SU-DHL-6 (cell line): ENCODE data around the gene HMGCL.

Source experiments
- H2AFZ ChIP-seq: fragments of 200-600 bp; sonication (generic); 2 replicates; pipeline ENCODE4 v1.6.1; 2014; ENCODE audit warnings: low read depth, mild to moderate bottlenecking, moderate library complexity, mixed read lengths, antibody characterized with exemption, low read length; ENCODE audit not compliant: severe bottlenecking
- H3F3A ChIP-seq: fragments of 200-600 bp; shearing (Covaris generic); 2 replicates; pipeline ENCODE4 v1.6.0; 2016; ENCODE audit warnings: antibody characterized with exemption, mild to moderate bottlenecking; ENCODE audit not compliant: insufficient read depth
- H3K27ac ChIP-seq: fragments of 200-600 bp; sonication (generic); 2 replicates; pipeline ENCODE4 v1.5.1; 2016; ENCODE audit warnings: low read depth, mild to moderate bottlenecking, low read length, moderate library complexity, mixed read lengths
- H3K27me3 ChIP-seq: fragments of 200-600 bp; sonication (generic), shearing (Covaris generic); 2 replicates; pipeline ENCODE4 v1.6.0; 2014; ENCODE audit warnings: mild to moderate bottlenecking, low read length
- H3K36me3 ChIP-seq: fragments of 200-600 bp; sonication (generic); 2 replicates; pipeline ENCODE4 v1.6.1; 2014; ENCODE audit warnings: mild to moderate bottlenecking, low read length, mixed read lengths
- H3K4me2 ChIP-seq: fragments of 300-600, 200-600 bp; shearing (Covaris generic), sonication (generic); 2 replicates; pipeline ENCODE4 v1.6.0; 2014; ENCODE audit warnings: low read length, low read depth, mild to moderate bottlenecking; ENCODE audit not compliant: poor library complexity, severe bottlenecking
- H3K4me3 ChIP-seq: fragments of 200-600 bp; sonication (generic); 2 replicates; pipeline ENCODE4 v1.5.1; 2014; ENCODE audit warnings: antibody characterized with exemption, low read length, mild to moderate bottlenecking, mixed read lengths; ENCODE audit not compliant: insufficient read depth, poor library complexity, severe bottlenecking
- H3K79me2 ChIP-seq: fragments of 200-600 bp; sonication (generic); 2 replicates; pipeline ENCODE4 v1.6.1; 2014; ENCODE audit warnings: mild to moderate bottlenecking, low read length, moderate library complexity; ENCODE audit not compliant: insufficient read depth
- H3K9ac ChIP-seq: fragments of 200-600 bp; sonication (generic); 2 replicates; pipeline ENCODE4 v1.7.0; 2014; ENCODE audit warnings: mild to moderate bottlenecking, low read length
- H3K9me2 ChIP-seq: fragments of 200-600 bp; sonication (generic); replicated peaks from 2 replicates; pipeline ENCODE4 v1.6.1; 2014; ENCODE audit warnings: low read length; ENCODE audit not compliant: insufficient read depth
- H3K9me3 ChIP-seq: fragments of 200-600 bp; sonication (generic); 2 replicates; pipeline ENCODE4 v1.6.1; 2014; ENCODE audit warnings: low read length, mixed read lengths; ENCODE audit not compliant: insufficient read depth
- H4K20me1 ChIP-seq: fragments of 200-600 bp; sonication (generic); 2 replicates; pipeline ENCODE4 v1.6.1; 2014; ENCODE audit warnings: low read depth, mild to moderate bottlenecking, antibody characterized with exemption, low read length, moderate library complexity, mixed read lengths
- CTCF ChIP-seq: fragments of 200-600 bp; sonication (generic); IDR thresholded peaks from one replicate; pipeline ENCODE4 v1.5.1; 2017; ENCODE audit warnings: antibody characterized with exemption, mild to moderate bottlenecking, low read length, moderate library complexity; ENCODE audit not compliant: insufficient read depth, poor library complexity, severe bottlenecking
- EZH2phosphoT487 ChIP-seq: fragments of 200-600 bp; sonication (generic), shearing (Covaris generic); conservative IDR thresholded peaks from 2 replicates; pipeline ENCODE4 v1.6.1; 2018; ENCODE audit warnings: mild to moderate bottlenecking, antibody characterized with exemption, low read length, moderate library complexity, mixed read lengths

Gene HMGCL

GRCh38 chr1:23868557-23869016 lies 43.4 kb upstream of the HMGCL start:
- no peaks in the 10 kb centered on the region for H4K20me1 ChIP-seq

GRCh38 chr1:23867895-23868556 lies 42.8 kb upstream of the HMGCL start, which contains the start of gene FUCA1:
Gene FUCA1, minus strand, starts transcription at chr1:23868290. Its CDS starts 4 bp downstream, at chr1:23868286.
- Histone ChIP-seq H3K9ac (peak within 1 kb of the TSS; percentile 65), H3K27ac (peak within 1 kb of the TSS; percentile 72), H3K9me2 (no peaks in the 10 kb centered on the region), H3K79me2 (peaks cover 13% of the 10 kb centered on the region; the same call in 1 of the 2 replicates), H3K4me3 (peak within 1 kb of the TSS; percentile 59), H3K9me3 (no peaks in the 10 kb centered on the region), H2AFZ (peak within 1 kb of the TSS; percentile 73), H4K20me1 (no peaks in the 10 kb centered on the region), H3K4me2 (peak within 1 kb of the TSS; percentile 88), H3F3A (peaks cover 7% of the 10 kb centered on the region; the same call in 1 of the 2 replicates), H3K36me3 (peaks cover 3% of the 10 kb centered on the region; the same call in 1 of the 2 replicates), H3K27me3 (no peaks in the 10 kb centered on the region)
- TF ChIP-seq CTCF, result peak; percentile 91
- TF ChIP-seq EZH2phosphoT487, result no peak

More at GRCh38 chr1:23868557-23869016, 43.4 kb upstream of the HMGCL start:
- H3K9ac ChIP-seq, result peak overlapping the region; percentile 65
- TF ChIP-seq CTCF, result no peak
- no peak for TF ChIP-seq EZH2phosphoT487
- H3K27ac ChIP-seq, result peak overlapping the region; percentile 72
- H3K4me3 ChIP-seq, result peak overlapping the region; percentile 26
- H3K36me3 ChIP-seq, result no peaks in the 10 kb centered on the region
- peaks cover 13% of the 10 kb centered on the region; the same call in 1 of the 2 replicates for H3K79me2 ChIP-seq
- H3K9me2 ChIP-seq, result no peaks in the 10 kb centered on the region
- peaks cover 7% of the 10 kb centered on the region; the same call in 1 of the 2 replicates for H3F3A ChIP-seq
- peak overlapping the region; percentile 73 for H2AFZ ChIP-seq
- no peaks in the 10 kb centered on the region for H3K9me3 ChIP-seq
- no peaks in the 10 kb centered on the region for H3K27me3 ChIP-seq
- H3K4me2 ChIP-seq, result peak overlapping the region; percentile 59

GRCh38 chr1:23867542-23867894 lies 42.3 kb upstream of the HMGCL start:
- Histone ChIP-seq H2AFZ (peak overlapping the region; percentile 48), H3K36me3 (peaks cover 7% of the 10 kb centered on the region; the same call in 1 of the 2 replicates), H3K4me2 (peak overlapping the region; percentile 88), H4K20me1 (no peaks in the 10 kb centered on the region), H3K79me2 (peaks cover 13% of the 10 kb centered on the region; the same call in 1 of the 2 replicates), H3K9me2 (no peaks in the 10 kb centered on the region), H3K27ac (no peak overlapping the region), H3K27me3 (no peaks in the 10 kb centered on the region), H3K9ac (peak overlapping the region; percentile 65), H3F3A (peaks cover 7% of the 10 kb centered on the region; the same call in 1 of the 2 replicates), H3K4me3 (peak overlapping the region; percentile 59), H3K9me3 (no peaks in the 10 kb centered on the region)
- no peak for TF ChIP-seq CTCF
- no peak for TF ChIP-seq EZH2phosphoT487
